ENCODE measurements around the gene RGL3. TPM values are rescaled to one million over a fixed set of nuclear protein-coding genes. Genes with fewer than 3 reads are reported as not detected.

The RGL3 gene
- total and polyA plus RNA-seq, 4 donors: 2.4 to 19.8 (median 7.8) TPM

DNA sequence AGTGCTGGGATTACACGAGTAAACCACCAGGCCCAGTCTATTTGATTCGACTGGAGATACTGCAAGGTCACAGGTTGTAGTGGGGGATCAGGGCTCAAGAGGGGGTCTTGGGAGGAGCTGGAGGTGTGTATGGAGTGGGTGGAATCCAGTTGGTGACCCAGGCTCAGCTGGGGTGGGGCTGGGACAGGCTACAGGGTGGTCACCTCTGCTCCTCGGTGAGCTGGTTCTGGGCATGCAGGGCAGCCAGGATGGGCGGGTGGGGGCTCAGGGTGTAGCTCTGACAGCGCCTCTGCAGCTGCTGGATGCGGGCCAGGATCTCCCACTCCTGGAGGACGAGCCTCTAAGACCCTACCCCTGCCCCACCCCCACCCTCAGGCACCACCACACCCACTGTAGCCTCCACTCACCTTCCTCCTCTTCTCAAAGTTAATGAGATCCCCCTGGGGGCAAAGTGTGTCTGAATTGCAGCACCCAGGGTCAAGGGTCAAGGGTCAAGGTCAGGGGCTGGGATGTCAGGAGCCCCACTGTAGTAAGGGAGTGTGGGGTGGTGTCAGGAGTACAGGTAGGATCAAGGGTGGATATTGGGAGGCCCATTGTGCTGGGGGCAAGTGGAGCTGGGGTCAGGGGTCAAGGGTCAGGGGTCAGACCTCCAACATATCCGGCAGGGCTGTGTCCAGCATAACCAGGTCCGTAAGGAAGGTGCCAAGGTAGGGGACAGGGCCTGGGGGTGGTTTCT lies 17.1 kb downstream of the RGL3 start:
- Histone ChIP-seq H3K36me3 (ENCODE audit: control insufficient read depth in 4 of 4, insufficient read depth in 3 of 4, low read depth in 1 of 4, low read length in 3 of 4) (peaks cover 0 to 9% (median 8%) of the 10 kb centered on the region in 4 donors), H3K27ac (ENCODE audit: low read depth in 1 of 2, low read length in 2 of 2) (no peak overlapping the region), H3K9me3 (ENCODE audit: control insufficient read depth in 4 of 4, low read length in 3 of 4) (no peaks in the 10 kb centered on the region), H3K4me1 (ENCODE audit: control insufficient read depth in 4 of 4, insufficient read depth in 4 of 4, low read length in 3 of 4) (no peaks in the 10 kb centered on the region), H3K9ac (ENCODE audit: low read depth in 1 of 2, low read length in 2 of 2) (no peak overlapping the region), H3K4me3 (ENCODE audit: low read depth in 1 of 3, low read length in 3 of 3) (no peak overlapping the region), H3K27me3 (ENCODE audit: control insufficient read depth in 4 of 4, insufficient read depth in 4 of 4, low read length in 3 of 4) (no peaks in the 10 kb centered on the region)
- DNase-seq (ENCODE audit: low spot score): no peak
- WGBS: 89% methylated on average over 9 of the region's 9 CpGs
- TF ChIP-seq NR2F2 (IDR thresholded peaks at IDR 0.05) (peak; percentile 87), EGR1 (IDR thresholded peaks at IDR 0.05; ENCODE audit: low read depth in 2 of 2) (no peak)

DNA sequence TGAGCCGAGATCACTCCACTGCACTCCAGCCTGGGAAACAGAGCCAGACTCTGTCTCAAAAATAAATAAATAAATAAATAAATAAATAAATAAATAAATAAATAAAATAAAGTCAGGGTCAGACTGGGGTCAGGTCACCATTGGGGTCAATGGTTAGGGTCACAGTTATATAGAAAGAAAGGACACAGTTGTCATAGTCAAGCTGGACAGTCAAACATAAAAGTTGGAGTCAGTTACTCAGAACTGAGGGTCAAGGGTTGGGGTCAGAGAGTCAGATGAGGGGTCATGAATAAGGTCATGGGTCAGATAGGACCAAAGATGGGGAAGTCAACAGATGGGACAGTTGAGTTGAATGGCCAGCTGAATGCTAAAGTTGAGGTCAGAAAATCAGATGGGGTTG lies 18.3 kb downstream of the RGL3 start:
- H3K4me3 ChIP-seq (ENCODE audit: low read depth in 1 of 3, low read length in 3 of 3): no peak overlapping the region
- H3K27ac ChIP-seq (ENCODE audit: low read depth in 1 of 2, low read length in 2 of 2): no peak overlapping the region
- H3K27me3 ChIP-seq (ENCODE audit: control insufficient read depth in 4 of 4, insufficient read depth in 4 of 4, low read length in 3 of 4): no peaks in the 10 kb centered on the region
- no peak for DNase-seq (ENCODE audit: low spot score)
- no peak overlapping the region for H3K9ac ChIP-seq (ENCODE audit: low read depth in 1 of 2, low read length in 2 of 2)
- no peaks in the 10 kb centered on the region for H3K9me3 ChIP-seq (ENCODE audit: control insufficient read depth in 4 of 4, low read length in 3 of 4)
- WGBS: 90% methylated on average over 1 of the region's 1 CpG
- H3K4me1 ChIP-seq (ENCODE audit: control insufficient read depth in 4 of 4, insufficient read depth in 4 of 4, low read length in 3 of 4): no peaks in the 10 kb centered on the region
- peaks cover 0 to 9% (median 8%) of the 10 kb centered on the region in 4 donors for H3K36me3 ChIP-seq (ENCODE audit: control insufficient read depth in 4 of 4, insufficient read depth in 3 of 4, low read depth in 1 of 4, low read length in 3 of 4)
- peak in 1 of 2 donors; percentile 60 for TF ChIP-seq HNF4A (conservative IDR thresholded peaks at IDR 0.05)
- TF ChIP-seq NR2F2 (IDR thresholded peaks at IDR 0.05): peak; percentile 100
- no peak for TF ChIP-seq SP1 (IDR thresholded peaks at IDR 0.05)
- TF ChIP-seq RXRA (IDR thresholded peaks at IDR 0.05): peak; percentile 46 to 71

DNA sequence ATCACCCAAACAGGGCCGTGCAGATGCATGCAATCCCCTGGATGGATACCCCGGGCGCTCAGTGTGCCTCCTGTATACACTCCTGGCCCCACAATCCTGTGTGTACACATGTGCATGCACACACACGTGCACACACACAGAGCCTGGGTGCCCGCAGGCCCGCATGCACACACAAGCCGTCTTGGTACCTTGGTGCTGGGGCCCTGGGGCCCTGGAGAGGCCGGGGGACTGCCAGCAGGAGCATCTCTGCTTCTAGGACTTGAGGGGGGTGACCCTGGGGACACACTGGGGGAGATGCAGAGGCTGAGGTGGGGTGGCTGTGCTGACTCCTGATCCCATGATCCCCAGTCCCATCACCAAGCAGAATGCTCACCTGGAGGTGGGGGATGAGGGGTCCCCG lies 19.4 kb downstream of the RGL3 start:
- Histone ChIP-seq H3K36me3 (ENCODE audit: control insufficient read depth in 4 of 4, insufficient read depth in 3 of 4, low read depth in 1 of 4, low read length in 3 of 4) (peaks cover 0 to 11% (median 8%) of the 10 kb centered on the region in 4 donors), H3K9ac (ENCODE audit: low read depth in 1 of 2, low read length in 2 of 2) (no peak overlapping the region), H3K9me3 (ENCODE audit: control insufficient read depth in 4 of 4, low read length in 3 of 4) (no peaks in the 10 kb centered on the region), H3K4me3 (ENCODE audit: low read depth in 1 of 3, low read length in 3 of 3) (no peak overlapping the region), H3K27ac (ENCODE audit: low read depth in 1 of 2, low read length in 2 of 2) (no peak overlapping the region), H3K27me3 (ENCODE audit: control insufficient read depth in 4 of 4, insufficient read depth in 4 of 4, low read length in 3 of 4) (no peaks in the 10 kb centered on the region), H3K4me1 (ENCODE audit: control insufficient read depth in 4 of 4, insufficient read depth in 4 of 4, low read length in 3 of 4) (no peaks in the 10 kb centered on the region)
- DNase-seq (ENCODE audit: low spot score): no peak
- 95% methylated on average over 9 of the region's 9 CpGs for WGBS
- TF ChIP-seq RXRA (IDR thresholded peaks at IDR 0.05): no peak
- TF ChIP-seq FOXA2 (IDR thresholded peaks at IDR 0.05): no peak
- TF ChIP-seq EGR1 (IDR thresholded peaks at IDR 0.05; ENCODE audit: low read depth in 2 of 2): no peak
- no peak for TF ChIP-seq JUND (IDR thresholded peaks at IDR 0.05)
- no peak for TF ChIP-seq FOXA1 (IDR thresholded peaks at IDR 0.05)
- no peak for TF ChIP-seq SP1 (IDR thresholded peaks at IDR 0.05)
- TF ChIP-seq NR2F2 (IDR thresholded peaks at IDR 0.05): no peak
- TF ChIP-seq GABPA (IDR thresholded peaks at IDR 0.05 in 1 of 2, conservative IDR thresholded peaks at IDR 0.05 in 1 of 2): no peak
- TF ChIP-seq YY1 (IDR thresholded peaks at IDR 0.05): no peak
- TF ChIP-seq, protein P1, sequence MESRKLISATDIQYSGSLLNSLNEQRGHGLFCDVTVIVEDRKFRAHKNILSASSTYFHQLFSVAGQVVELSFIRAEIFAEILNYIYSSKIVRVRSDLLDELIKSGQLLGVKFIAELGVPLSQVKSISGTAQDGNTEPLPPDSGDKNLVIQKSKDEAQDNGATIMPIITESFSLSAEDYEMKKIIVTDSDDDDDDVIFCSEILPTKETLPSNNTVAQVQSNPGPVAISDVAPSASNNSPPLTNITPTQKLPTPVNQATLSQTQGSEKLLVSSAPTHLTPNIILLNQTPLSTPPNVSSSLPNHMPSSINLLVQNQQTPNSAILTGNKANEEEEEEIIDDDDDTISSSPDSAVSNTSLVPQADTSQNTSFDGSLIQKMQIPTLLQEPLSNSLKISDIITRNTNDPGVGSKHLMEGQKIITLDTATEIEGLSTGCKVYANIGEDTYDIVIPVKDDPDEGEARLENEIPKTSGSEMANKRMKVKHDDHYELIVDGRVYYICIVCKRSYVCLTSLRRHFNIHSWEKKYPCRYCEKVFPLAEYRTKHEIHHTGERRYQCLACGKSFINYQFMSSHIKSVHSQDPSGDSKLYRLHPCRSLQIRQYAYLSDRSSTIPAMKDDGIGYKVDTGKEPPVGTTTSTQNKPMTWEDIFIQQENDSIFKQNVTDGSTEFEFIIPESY (IDR thresholded peaks at IDR 0.05): no peak
- TF ChIP-seq TAF1 (conservative IDR thresholded peaks at IDR 0.05): no peak
- no peak for TF ChIP-seq RAD21 (IDR thresholded peaks at IDR 0.05)

Data from liver (tissue), 9 donors.